ENCODE data around the gene TBX2. TPM values are rescaled to one million over a fixed set of nuclear protein-coding genes. Genes with fewer than 3 reads are reported as not detected.

TBX2 gene
- total and polyA plus RNA-seq, 7 donors = 0.99 to 5.3 (median 3.3) TPM

DNA sequence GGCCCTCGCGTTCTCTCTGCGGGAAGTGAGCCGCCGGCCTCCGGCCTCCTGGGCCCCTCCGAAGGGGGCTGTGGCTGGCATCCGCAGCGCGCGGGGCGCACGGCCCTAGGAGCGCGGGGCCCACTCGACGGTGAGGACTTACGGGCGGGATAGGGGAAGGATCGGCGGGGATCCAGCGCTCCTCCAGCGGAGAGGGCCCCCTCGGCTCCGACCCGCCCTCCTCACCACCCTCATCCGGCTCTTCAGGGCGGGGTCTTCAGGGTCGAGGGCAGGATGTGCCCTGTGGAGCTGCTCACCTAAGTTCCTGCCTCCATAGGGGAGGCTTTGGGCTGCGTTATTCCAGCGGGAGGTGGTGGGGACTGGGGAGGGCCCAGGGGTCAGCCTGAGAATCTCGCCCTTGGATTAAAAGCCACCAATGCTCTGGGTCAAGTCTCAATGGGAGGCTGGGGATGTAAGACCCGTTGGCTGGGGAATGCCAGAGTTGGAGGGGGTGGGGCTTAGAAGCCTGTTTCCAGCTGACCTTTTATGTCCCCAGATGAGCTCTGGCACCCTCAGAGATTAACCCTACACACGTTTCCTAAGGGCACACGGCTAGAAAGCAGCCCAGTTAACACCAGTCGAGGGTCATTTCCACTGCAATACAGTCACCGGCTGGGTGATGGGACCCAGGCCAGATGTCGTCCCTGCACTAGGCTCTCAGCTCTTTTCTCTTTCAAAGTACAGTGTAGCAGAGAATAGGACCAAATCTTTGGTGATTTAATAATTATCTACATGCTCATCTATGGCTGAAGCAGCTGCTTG lies 13.4 kb downstream of the TBX2 start:
- Histone ChIP-seq H3K27me3 (peaks cover 31 to 62% (median 38%) of the 10 kb centered on the region in 3 donors), H3K9me3 (no peaks in the 10 kb centered on the region), H3K27ac (peak overlapping the region; percentile 46 to 91 (median 63)), H3K4me1 (peaks cover 0 to 57% (median 54%) of the 10 kb centered on the region in 4 donors), H3K36me3 (no peaks in the 10 kb centered on the region), H3K4me3 (peak overlapping the region; percentile 29 to 60 (median 53))
- 13 to 19% methylated on average over 38 of the region's 38 CpGs for WGBS, 2 donors
- intact Hi-C loops (cut with DNase I) = loop anchor here (5.0 to 10.0 kb wide), 4 partner anchors 139 to 691 kb away; partner anchors contain the start of gene BRIP1
- DNase-seq = peak; percentile 63
- TF ChIP-seq, protein P1, sequence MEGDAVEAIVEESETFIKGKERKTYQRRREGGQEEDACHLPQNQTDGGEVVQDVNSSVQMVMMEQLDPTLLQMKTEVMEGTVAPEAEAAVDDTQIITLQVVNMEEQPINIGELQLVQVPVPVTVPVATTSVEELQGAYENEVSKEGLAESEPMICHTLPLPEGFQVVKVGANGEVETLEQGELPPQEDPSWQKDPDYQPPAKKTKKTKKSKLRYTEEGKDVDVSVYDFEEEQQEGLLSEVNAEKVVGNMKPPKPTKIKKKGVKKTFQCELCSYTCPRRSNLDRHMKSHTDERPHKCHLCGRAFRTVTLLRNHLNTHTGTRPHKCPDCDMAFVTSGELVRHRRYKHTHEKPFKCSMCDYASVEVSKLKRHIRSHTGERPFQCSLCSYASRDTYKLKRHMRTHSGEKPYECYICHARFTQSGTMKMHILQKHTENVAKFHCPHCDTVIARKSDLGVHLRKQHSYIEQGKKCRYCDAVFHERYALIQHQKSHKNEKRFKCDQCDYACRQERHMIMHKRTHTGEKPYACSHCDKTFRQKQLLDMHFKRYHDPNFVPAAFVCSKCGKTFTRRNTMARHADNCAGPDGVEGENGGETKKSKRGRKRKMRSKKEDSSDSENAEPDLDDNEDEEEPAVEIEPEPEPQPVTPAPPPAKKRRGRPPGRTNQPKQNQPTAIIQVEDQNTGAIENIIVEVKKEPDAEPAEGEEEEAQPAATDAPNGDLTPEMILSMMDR (IDR thresholded peaks at IDR 0.05) = no peak
- TF ChIP-seq POLR2A (IDR thresholded peaks at IDR 0.05) = no peak
- TF ChIP-seq EP300 (IDR thresholded peaks at IDR 0.05) = no peak
- TF ChIP-seq POLR2AphosphoS5 (IDR thresholded peaks at IDR 0.05) = no peak

DNA sequence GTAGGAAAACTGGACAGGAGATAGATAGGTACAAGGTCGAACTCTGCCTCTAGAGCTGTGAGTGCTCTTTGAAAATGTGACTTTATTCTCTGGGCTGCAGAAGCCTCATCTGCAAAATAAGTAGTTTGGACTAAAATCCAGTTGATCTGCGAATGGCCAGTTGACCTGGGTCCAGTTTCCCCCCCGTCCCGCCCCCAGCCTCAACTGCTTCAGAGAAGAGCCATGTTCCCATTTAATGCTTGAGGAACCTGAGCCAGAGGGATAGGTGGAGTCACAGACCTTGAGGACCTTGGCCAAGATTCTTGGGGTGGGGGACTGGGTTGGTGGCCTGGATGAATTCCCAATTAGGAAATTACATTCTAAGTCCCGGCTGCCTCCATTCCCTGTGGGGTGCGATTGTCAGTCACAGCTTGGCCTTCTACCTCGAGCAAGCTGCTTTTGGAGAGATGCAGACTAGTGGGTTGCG lies 14.1 kb downstream of the TBX2 start:
- H3K9me3 ChIP-seq = no peaks in the 10 kb centered on the region
- peaks cover 25 to 61% (median 32%) of the 10 kb centered on the region in 3 donors for H3K27me3 ChIP-seq
- 85 to 95% methylated on average over 8 of the region's 8 CpGs for WGBS, 2 donors
- H3K4me1 ChIP-seq = peaks cover 0 to 52% (median 49%) of the 10 kb centered on the region in 4 donors
- TF ChIP-seq EP300 (IDR thresholded peaks at IDR 0.05) (no peak), POLR2A (IDR thresholded peaks at IDR 0.05) (no peak)
- TF ChIP-seq, protein P1 (IDR thresholded peaks at IDR 0.05) = no peak
- H3K36me3 ChIP-seq = no peaks in the 10 kb centered on the region
- peak overlapping the region in 1 of 4 donors; percentile 91 for H3K27ac ChIP-seq
- intact Hi-C loops (cut with DNase I) = loop anchor here (2.0 to 10.0 kb wide), 5 partner anchors 139 to 691 kb away; partner anchors contain the start of gene BRIP1
- peak; percentile 40 for DNase-seq
- H3K4me3 ChIP-seq = no peak overlapping the region

- WGBS, 2 donors = 50 to 76% methylated on average over 16 of the region's 16 CpGs
- H3K4me1 ChIP-seq = peaks cover 0 to 46% (median 43%) of the 10 kb centered on the region in 4 donors
- intact Hi-C loops (cut with DNase I) = loop anchor here (2.0 to 10.0 kb wide), 5 partner anchors 138 to 692 kb away; partner anchors contain the start of gene BRIP1
- no peaks in the 10 kb centered on the region for H3K9me3 ChIP-seq
- peaks cover 23 to 59% (median 28%) of the 10 kb centered on the region in 3 donors for H3K27me3 ChIP-seq
- no peak for TF ChIP-seq POLR2AphosphoS5 (IDR thresholded peaks at IDR 0.05)
- no peak for TF ChIP-seq EP300 (IDR thresholded peaks at IDR 0.05)
- TF ChIP-seq, protein P1 (IDR thresholded peaks at IDR 0.05) = no peak
- no peak for TF ChIP-seq POLR2A (IDR thresholded peaks at IDR 0.05)
- H3K4me3 ChIP-seq = no peak overlapping the region
- H3K36me3 ChIP-seq = no peaks in the 10 kb centered on the region
- DNase-seq = peak; percentile 57
- peak overlapping the region in 1 of 4 donors; percentile 19 for H3K27ac ChIP-seq
Observed at GRCh38 chr17:61414141-61414935, 14.7 kb downstream of the TBX2 start.

- Histone ChIP-seq H3K4me3 (no peak overlapping the region), H3K36me3 (no peaks in the 10 kb centered on the region), H3K9me3 (no peaks in the 10 kb centered on the region), H3K4me1 (peaks cover 0 to 42% (median 39%) of the 10 kb centered on the region in 4 donors), H3K27ac (peak overlapping the region in 1 of 4 donors; percentile 19), H3K27me3 (peaks cover 22 to 61% (median 24%) of the 10 kb centered on the region in 3 donors)
- TF ChIP-seq, protein P1 (IDR thresholded peaks at IDR 0.05) = no peak
- TF ChIP-seq POLR2A (IDR thresholded peaks at IDR 0.05) = no peak
- TF ChIP-seq EP300 (IDR thresholded peaks at IDR 0.05) = no peak
- no peak for TF ChIP-seq POLR2AphosphoS5 (IDR thresholded peaks at IDR 0.05)
- intact Hi-C loops (cut with DNase I) = loop anchor here (2.0 to 10.0 kb wide), 5 partner anchors 137 to 693 kb away; partner anchors contain the start of gene BRIP1
- no peak for DNase-seq
- 71 to 90% methylated on average over 5 of the region's 5 CpGs for WGBS, 2 donors
Observed at GRCh38 chr17:61414936-61415251, 15.3 kb downstream of the TBX2 start.

Measured in sigmoid colon (tissue), 7 donors.